ENCODE results near the gene SDF2.

DNA sequence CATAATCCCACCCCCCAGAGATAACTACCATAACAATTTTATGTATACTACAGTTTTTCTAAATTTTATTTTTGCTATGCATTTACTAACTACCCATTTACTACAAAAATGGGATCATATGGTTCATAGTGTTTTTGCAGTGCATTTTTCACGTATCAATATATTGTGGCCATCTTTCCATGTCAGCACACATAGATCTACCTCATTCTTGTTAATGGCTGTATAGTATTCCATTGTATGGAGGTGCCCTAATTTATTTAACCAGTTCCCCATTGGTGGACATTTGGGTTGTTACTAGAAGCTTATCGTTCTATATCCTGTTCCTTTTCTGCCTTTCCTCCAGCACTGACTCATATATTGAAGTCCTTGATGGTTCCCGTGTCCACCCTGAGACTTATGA is 27.3 kb upstream of the SDF2 start:
- TF ChIP-seq CTCF (IDR thresholded peaks at IDR 0.05) (no peak), POLR2A (IDR thresholded peaks at IDR 0.05) (no peak)
